ENCODE data around the gene RNF145.

GRCh38 chr5:159156426-159157238, 52.7 kb downstream of the RNF145 start:
- TF ChIP-seq YY1 (IDR thresholded peaks at IDR 0.05; ENCODE audit: low read depth) (no peak), MAX (IDR thresholded peaks at IDR 0.05) (no peak)

Data from Ishikawa (cell line).